Measurements from ENCODE around the gene IGFBP3. TPM values are rescaled to one million over a fixed set of nuclear protein-coding genes. Genes with fewer than 3 reads are reported as not detected.

IGFBP3 gene
- total RNA-seq, 4 donors from 2014 or later = 126 to 765 (median 207) TPM

DNA sequence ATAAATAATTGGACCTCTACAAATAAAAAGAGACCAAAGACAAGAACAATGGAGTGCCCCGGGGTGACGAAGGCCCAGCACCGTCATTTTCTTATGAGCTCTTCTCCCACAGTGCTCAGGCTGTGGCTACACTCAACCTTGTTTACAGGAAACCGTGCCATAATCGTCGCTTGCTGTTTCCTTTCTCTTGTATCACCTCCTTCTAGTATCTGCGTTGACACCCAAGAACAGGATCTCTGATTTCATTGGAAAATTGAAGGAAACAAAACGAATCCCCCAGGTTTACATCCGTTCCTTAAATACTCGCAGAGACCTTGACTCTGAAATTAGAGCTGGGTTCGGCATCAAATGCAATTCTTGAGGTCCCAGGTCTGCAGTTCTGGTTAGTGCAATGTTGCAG, 1.7 kb upstream of the IGFBP3 start:
- intact Hi-C loops (cut with DNase I; ENCODE audit: low total_unique reads) = loop anchor here (2.0 to 5.0 kb wide), 2 partner anchors 430 to 1164 kb away; no protein-coding TSS in a partner anchor
- no peak for DNase-seq (ENCODE audit: low spot score in 2 of 2)
- no peak overlapping the region for H3K4me3 ChIP-seq (ENCODE audit: low read depth, poor library complexity, severe bottlenecking)
- TF ChIP-seq, protein P1, sequence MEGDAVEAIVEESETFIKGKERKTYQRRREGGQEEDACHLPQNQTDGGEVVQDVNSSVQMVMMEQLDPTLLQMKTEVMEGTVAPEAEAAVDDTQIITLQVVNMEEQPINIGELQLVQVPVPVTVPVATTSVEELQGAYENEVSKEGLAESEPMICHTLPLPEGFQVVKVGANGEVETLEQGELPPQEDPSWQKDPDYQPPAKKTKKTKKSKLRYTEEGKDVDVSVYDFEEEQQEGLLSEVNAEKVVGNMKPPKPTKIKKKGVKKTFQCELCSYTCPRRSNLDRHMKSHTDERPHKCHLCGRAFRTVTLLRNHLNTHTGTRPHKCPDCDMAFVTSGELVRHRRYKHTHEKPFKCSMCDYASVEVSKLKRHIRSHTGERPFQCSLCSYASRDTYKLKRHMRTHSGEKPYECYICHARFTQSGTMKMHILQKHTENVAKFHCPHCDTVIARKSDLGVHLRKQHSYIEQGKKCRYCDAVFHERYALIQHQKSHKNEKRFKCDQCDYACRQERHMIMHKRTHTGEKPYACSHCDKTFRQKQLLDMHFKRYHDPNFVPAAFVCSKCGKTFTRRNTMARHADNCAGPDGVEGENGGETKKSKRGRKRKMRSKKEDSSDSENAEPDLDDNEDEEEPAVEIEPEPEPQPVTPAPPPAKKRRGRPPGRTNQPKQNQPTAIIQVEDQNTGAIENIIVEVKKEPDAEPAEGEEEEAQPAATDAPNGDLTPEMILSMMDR (IDR thresholded peaks at IDR 0.05) = no peak
- no peak for TF ChIP-seq POLR2A (IDR thresholded peaks at IDR 0.05)
- WGBS, 2 donors = 8 to 11% methylated on average over 11 of the region's 11 CpGs

DNA sequence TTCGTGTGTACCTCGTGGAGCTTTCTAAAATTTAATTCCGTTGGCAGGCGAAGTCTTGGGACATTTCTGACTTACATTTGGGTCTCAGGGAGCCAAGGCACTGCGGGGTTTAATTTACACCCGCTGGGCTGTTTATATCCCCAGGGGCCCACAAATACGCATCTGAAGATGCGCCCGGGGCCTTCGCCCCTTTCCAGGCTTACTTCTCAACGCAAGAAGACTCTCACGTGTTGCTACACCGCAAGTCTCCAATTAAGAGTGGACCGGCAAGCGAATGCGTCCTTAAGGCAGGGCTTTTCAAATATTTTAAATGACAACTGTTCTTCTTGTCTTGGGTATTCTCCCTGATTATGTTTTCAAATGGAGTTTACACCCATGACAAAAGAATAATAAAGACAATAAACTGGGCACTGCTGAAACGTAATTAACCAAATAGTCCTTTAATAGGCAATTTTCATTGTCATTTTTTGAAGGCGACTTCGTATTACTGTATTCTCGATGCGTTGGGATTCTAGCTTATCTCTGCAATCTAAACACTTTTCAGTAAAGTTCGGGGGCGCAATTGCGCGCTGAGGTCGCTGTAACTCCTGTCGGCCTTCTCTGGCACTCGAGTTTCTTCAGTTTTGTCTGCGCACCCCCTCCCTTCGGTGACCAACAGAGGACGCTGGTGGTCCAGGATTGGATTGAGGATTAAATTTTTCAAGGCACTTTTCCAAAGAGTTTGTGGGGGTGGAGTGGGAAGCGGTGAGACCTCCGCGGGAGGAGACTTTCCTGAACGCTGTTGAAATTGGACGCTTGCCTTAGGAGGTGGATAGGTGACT, 837 bp upstream of the IGFBP3 start:
- DNase-seq (ENCODE audit: low spot score in 2 of 2) = peak; percentile 48 to 93
- WGBS, 2 donors = 3% methylated on average over 36 of the region's 36 CpGs
- no peak for TF ChIP-seq POLR2A (IDR thresholded peaks at IDR 0.05)
- TF ChIP-seq, protein P1 (IDR thresholded peaks at IDR 0.05) = peak in 1 of 3 donors; percentile 43
- intact Hi-C loops (cut with DNase I; ENCODE audit: low total_unique reads) = loop anchor here (2.0 to 5.0 kb wide), 2 partner anchors 431 to 1165 kb away; no protein-coding TSS in a partner anchor
- H3K4me3 ChIP-seq (ENCODE audit: low read depth, poor library complexity, severe bottlenecking) = no peak overlapping the region

DNA sequence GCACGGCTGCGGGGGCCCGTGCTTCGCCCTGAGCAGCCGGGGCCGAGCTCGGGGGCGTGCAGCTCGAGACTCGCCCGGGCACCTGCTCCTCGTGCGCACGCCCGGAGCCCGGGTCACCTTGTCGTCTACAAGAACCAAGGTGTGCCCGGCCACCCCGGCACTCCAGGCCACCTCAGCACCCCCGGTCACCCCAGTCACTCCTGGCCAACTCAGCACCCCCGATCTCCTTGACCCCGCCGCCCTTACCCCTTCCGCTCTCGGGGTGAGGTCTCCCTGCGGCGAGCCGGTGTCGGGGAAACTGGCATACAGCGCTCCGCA, 268 bp upstream of the IGFBP3 start:
- TF ChIP-seq POLR2A (IDR thresholded peaks at IDR 0.05) = no peak
- TF ChIP-seq, protein P1 (IDR thresholded peaks at IDR 0.05) = no peak
- intact Hi-C loops (cut with DNase I; ENCODE audit: low total_unique reads) = loop anchor here (5.0 kb wide), 1 partner anchor 1166 kb away; no protein-coding TSS in a partner anchor
- no peak overlapping the region for H3K4me3 ChIP-seq (ENCODE audit: low read depth, poor library complexity, severe bottlenecking)
- WGBS, 2 donors = 0 to 1% methylated on average over 6 to 25 of the region's 31 CpGs
- no peak for DNase-seq (ENCODE audit: low spot score in 2 of 2)

DNA sequence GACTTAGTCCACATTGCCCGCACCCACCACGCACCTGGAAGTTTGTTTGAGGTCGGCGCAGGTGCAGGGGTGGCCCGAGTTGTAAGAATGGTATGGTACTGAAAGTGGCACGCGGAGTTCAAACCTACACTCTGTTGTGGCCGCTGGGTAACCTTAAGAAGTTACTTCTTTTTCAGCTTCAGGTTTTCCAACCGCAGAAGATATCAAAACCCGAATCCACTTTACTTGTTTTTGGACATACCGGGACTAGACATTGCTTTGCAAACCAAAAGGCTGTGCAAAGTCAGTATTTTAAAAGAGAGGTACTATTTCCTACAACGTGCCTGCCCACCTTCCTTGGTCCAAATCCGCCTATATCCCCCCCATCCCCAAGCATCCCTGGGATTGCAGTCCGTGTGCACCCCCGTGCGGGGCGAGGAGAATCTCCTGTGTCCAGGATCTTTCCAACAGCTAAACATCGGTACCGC, 1.0 kb downstream of the IGFBP3 start:
- 5% methylated on average over 19 of the region's 19 CpGs for WGBS, 2 donors
- TF ChIP-seq, protein P1 (IDR thresholded peaks at IDR 0.05) = no peak
- TF ChIP-seq POLR2A (IDR thresholded peaks at IDR 0.05) = no peak

DNA sequence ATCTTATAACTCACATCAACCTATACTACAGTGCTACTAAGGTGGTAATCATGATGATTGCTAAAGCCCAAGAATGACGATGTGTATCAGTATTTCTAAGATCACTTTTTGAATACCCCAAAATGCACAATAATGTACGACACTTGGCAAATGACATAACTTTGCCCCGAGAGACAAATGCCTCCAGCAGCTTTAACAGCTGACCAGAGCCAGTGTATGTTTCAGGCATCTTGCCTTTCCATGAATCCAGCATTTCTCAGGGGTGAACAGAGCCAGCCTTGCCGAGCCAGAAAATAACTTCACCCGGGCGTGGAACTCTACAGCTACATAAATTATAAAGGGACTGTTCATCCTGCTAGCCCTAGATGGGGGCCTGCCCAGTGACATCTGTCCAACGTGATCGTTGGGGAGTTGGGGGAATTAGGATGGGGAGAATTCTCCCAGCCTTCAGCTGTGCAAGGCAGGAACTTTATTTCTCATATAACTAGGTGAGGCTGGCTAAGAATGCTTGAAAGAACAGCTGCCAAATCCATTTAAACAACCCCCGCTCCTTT, 1.8 kb downstream of the IGFBP3 start:
- TF ChIP-seq, protein P1 (IDR thresholded peaks at IDR 0.05) = no peak
- intact Hi-C loops (cut with DNase I; ENCODE audit: low total_unique reads) = no loop called here
- H3K4me3 ChIP-seq (ENCODE audit: low read depth, poor library complexity, severe bottlenecking) = peak overlapping the region; percentile 37
- DNase-seq (ENCODE audit: low spot score in 2 of 2) = no peak
- WGBS, 2 donors = 22 to 24% methylated on average over 9 of the region's 9 CpGs

More for the DNA sequence above, 1.0 kb downstream of the IGFBP3 start:
- intact Hi-C loops (cut with DNase I; ENCODE audit: low total_unique reads) = loop anchor here (5.0 kb wide), 1 partner anchor 1167 kb away; no protein-coding TSS in a partner anchor
- H3K4me3 ChIP-seq (ENCODE audit: low read depth, poor library complexity, severe bottlenecking) = peak overlapping the region; percentile 37
- no peak for DNase-seq (ENCODE audit: low spot score in 2 of 2)

Measured in lower leg skin (tissue), 4 donors.